Thoracic aorta (tissue), 2 donors: Measurements from ENCODE around the gene TBRG4. TPM values are rescaled to one million over a fixed set of nuclear protein-coding genes. Genes with fewer than 3 reads are reported as not detected.

Source experiments
- ATAC-seq: fragments of 150-250 bp; one replicate; pipeline ENCODE4 v1.8.0; 2017; ENCODE audit warnings: low read depth; ENCODE audit not compliant: insufficient number of reproducible peaks, low FRiP score
- DNase-seq: peaks from one replicate; pipeline ENCODE4 v3.0.0-alpha.2; 2020; ENCODE audit warnings: low spot score
- H3K27ac ChIP-seq, 2 donors: fragments of 200-600 bp; sonication (generic); 1 replicate in 1 of 2; 2 replicates in 1 of 2; pipeline ENCODE4 v1.5.1; 2016; ENCODE audit warnings: mild to moderate bottlenecking in 2 of 2, moderate library complexity in 2 of 2
- H3K27me3 ChIP-seq: fragments of 200-600 bp; sonication (generic); replicated peaks from 2 replicates; pipeline ENCODE4 v1.6.0; 2016; ENCODE audit warnings: mild to moderate bottlenecking; ENCODE audit not compliant: insufficient read depth
- H3K36me3 ChIP-seq: fragments of 200-600 bp; sonication (generic); one replicate; pipeline ENCODE4 v1.5.1; 2016
- H3K4me1 ChIP-seq, 2 donors: fragments of 200-600 bp; sonication (generic); 1 replicate in 1 of 2; 2 replicates in 1 of 2; pipeline versions ENCODE4 v1.5.1 to v1.6.0; 2016; ENCODE audit warnings: low read depth in 2 of 2, mild to moderate bottlenecking in 1 of 2; ENCODE audit not compliant: control insufficient read depth in 1 of 2
- H3K4me3 ChIP-seq: fragments of 200-600 bp; sonication (generic); 2 replicates; pipeline ENCODE4 v1.5.1; 2016; ENCODE audit warnings: mild to moderate bottlenecking
- H3K9me3 ChIP-seq: fragments of 200-600 bp; sonication (generic); 2 replicates; pipeline ENCODE4 v1.5.1; 2016
- CTCF ChIP-seq: fragments of 200-600 bp; sonication (generic); IDR thresholded peaks from one replicate; pipeline ENCODE4 v1.5.1; 2019; ENCODE audit warnings: antibody characterized with exemption
- total RNA-seq, 2 donors: library from RNA; depleted of rRNA; stranded (reverse); fragments of >200 nt; gene quantifications; one replicate each; pipeline versions ENCODE4 v1.1.0 to v1.2.3, GENCODE V29; 2016

The TBRG4 gene
- total RNA-seq, 2 donors from 2014 or later: 47.8 to 67.1 TPM

GRCh38 chr7:45126920-45127319, 15.4 kb upstream of the TBRG4 start:
- no peak overlapping the region for H3K4me3 ChIP-seq
- ATAC-seq (no peak), DNase-seq (no peak)
- H3K9me3 ChIP-seq: no peaks in the 10 kb centered on the region
- no peak overlapping the region for H3K27ac ChIP-seq
- H3K27me3 ChIP-seq: no peaks in the 10 kb centered on the region
- no peaks in the 10 kb centered on the region for H3K36me3 ChIP-seq
- no peaks in the 10 kb centered on the region for H3K4me1 ChIP-seq
- no peak for TF ChIP-seq CTCF

GRCh38 chr7:45126201-45126600, 14.7 kb upstream of the TBRG4 start:
- no peak for DNase-seq
- no peak for ATAC-seq

GRCh38 chr7:45125193-45125904, 13.9 kb upstream of the TBRG4 start:
- Histone ChIP-seq H3K36me3 (no peaks in the 10 kb centered on the region), H3K4me3 (no peak overlapping the region), H3K27me3 (no peaks in the 10 kb centered on the region), H3K27ac (no peak overlapping the region), H3K4me1 (no peaks in the 10 kb centered on the region), H3K9me3 (no peaks in the 10 kb centered on the region)
- ATAC-seq (no peak), DNase-seq (no peak)
- TF ChIP-seq CTCF: no peak

More at GRCh38 chr7:45126201-45126600, 14.7 kb upstream of the TBRG4 start:
- TF ChIP-seq CTCF: no peak
- Histone ChIP-seq H3K27ac (no peak overlapping the region), H3K27me3 (no peaks in the 10 kb centered on the region), H3K4me1 (no peaks in the 10 kb centered on the region), H3K4me3 (no peak overlapping the region), H3K9me3 (no peaks in the 10 kb centered on the region), H3K36me3 (no peaks in the 10 kb centered on the region)

GRCh38 chr7:45123913-45124710, 12.6 kb upstream of the TBRG4 start:
- Histone ChIP-seq H3K27ac (no peak overlapping the region), H3K36me3 (no peaks in the 10 kb centered on the region), H3K27me3 (no peaks in the 10 kb centered on the region), H3K4me1 (no peaks in the 10 kb centered on the region), H3K9me3 (no peaks in the 10 kb centered on the region), H3K4me3 (no peak overlapping the region)
- ATAC-seq (no peak), DNase-seq (no peak)
- TF ChIP-seq CTCF: no peak
